Ascending aorta (tissue), 2 donors: ENCODE results near the gene EPB41L2. TPM values are rescaled to one million over a fixed set of nuclear protein-coding genes. Genes with fewer than 3 reads are reported as not detected.

ENCODE experiments used
- DNase-seq, 2 donors: peaks; one replicate each; pipeline ENCODE4 v3.0.0-alpha.2; 2019; ENCODE audit warnings: low spot score in 2 of 2
- H3K27ac ChIP-seq, 2 donors: fragments of 200-600 bp; sonication (generic); one replicate each; pipeline ENCODE4 v1.5.1; 2016 to 2017; ENCODE audit warnings: mild to moderate bottlenecking in 1 of 2
- H3K27me3 ChIP-seq: fragments of 200-600 bp; sonication (generic); one replicate; pipeline ENCODE4 v1.5.1; 2017
- H3K36me3 ChIP-seq, 2 donors: fragments of 200-600 bp; sonication (generic); one replicate each; pipeline ENCODE4 v1.5.1; 2016
- H3K4me1 ChIP-seq, 2 donors: fragments of 200-600 bp; sonication (generic); one replicate each; pipeline ENCODE4 v1.5.1; 2016 to 2017; ENCODE audit warnings: mild to moderate bottlenecking in 1 of 2
- H3K4me3 ChIP-seq, 2 donors: fragments of 200-600 bp; sonication (generic); one replicate each; pipeline ENCODE4 v1.5.1; 2016 to 2017; ENCODE audit warnings: mild to moderate bottlenecking in 1 of 2
- H3K9me3 ChIP-seq, 2 donors: fragments of 200-600 bp; sonication (generic); one replicate each; pipeline ENCODE4 v1.5.1; 2016
- intact Hi-C: fragments of 100-400 bp; cut with DNase I; formaldehyde crosslinking; loops from one replicate; pipeline ENCODE4 v1.15.1; 2023
- total RNA-seq: library from RNA; depleted of rRNA; stranded (reverse); fragments of >200 nt; gene quantifications from one replicate; pipeline ENCODE4 v1.1.0, GENCODE V29; 2016
- TF ChIP-seq, protein P1 (sequence below), 3 experiments: fragments of 200-600 bp in 2 of 3; fragments of 450-650 bp in 1 of 3; sonication (generic) in 2 of 3; IDR thresholded peaks; one replicate each; pipeline ENCODE4 v1.5.1; 2016 to 2019; ENCODE audit warnings: antibody characterized with exemption in 3 of 3, mild to moderate bottlenecking in 1 of 3, moderate library complexity in 1 of 3

Gene EPB41L2
- total RNA-seq, 1 donor from 2014 or later = 163 TPM

DNA sequence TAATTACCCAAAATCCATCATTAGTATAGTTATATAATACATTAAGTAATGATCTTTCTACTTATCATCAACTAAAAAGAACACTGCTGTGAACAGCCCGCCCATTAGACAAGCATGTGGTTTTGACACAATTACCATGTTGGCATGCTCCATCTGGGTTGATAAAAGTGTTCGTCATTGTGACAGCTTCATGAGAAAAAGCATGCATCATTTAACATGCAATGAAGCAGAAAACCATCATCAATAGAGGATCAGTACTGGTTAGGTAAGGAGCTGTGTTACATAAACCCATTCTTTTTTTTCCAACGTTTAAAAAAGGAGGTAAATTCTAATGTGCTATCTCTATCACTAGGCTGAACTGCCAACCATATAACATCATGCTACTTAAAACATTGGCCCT, 101.9 kb downstream of the EPB41L2 start:
- H3K27me3 ChIP-seq = no peaks in the 10 kb centered on the region
- H3K4me1 ChIP-seq = peaks cover 0 to 9% of the 10 kb centered on the region in 2 donors
- H3K9me3 ChIP-seq = no peaks in the 10 kb centered on the region
- intact Hi-C loops = no loop called here
- no peak overlapping the region for H3K4me3 ChIP-seq
- TF ChIP-seq, protein P1, sequence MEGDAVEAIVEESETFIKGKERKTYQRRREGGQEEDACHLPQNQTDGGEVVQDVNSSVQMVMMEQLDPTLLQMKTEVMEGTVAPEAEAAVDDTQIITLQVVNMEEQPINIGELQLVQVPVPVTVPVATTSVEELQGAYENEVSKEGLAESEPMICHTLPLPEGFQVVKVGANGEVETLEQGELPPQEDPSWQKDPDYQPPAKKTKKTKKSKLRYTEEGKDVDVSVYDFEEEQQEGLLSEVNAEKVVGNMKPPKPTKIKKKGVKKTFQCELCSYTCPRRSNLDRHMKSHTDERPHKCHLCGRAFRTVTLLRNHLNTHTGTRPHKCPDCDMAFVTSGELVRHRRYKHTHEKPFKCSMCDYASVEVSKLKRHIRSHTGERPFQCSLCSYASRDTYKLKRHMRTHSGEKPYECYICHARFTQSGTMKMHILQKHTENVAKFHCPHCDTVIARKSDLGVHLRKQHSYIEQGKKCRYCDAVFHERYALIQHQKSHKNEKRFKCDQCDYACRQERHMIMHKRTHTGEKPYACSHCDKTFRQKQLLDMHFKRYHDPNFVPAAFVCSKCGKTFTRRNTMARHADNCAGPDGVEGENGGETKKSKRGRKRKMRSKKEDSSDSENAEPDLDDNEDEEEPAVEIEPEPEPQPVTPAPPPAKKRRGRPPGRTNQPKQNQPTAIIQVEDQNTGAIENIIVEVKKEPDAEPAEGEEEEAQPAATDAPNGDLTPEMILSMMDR (IDR thresholded peaks at IDR 0.05) = no peak
- H3K36me3 ChIP-seq = no peaks in the 10 kb centered on the region
- no peak overlapping the region for H3K27ac ChIP-seq
- no peak for DNase-seq

DNA sequence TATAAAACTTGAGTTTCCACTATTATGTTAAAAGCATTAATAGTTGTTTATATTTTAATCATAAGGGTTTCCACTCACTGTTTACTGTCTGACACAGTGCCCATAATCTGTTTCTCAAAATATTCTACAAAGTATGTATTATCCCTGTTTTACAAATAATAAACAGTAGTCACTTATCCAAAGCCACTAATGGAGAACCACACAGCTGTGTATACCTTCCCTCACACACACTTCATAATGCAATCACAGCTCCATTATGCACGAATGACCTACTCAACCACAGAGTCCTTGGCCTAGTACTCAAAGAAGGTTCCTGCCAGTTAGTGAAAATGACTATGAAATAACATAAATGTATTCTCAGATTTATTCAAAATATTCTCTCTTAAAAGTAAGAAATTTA, 103.1 kb downstream of the EPB41L2 start:
- no peak for DNase-seq
- TF ChIP-seq, protein P1 (IDR thresholded peaks at IDR 0.05) = no peak
- Histone ChIP-seq H3K27ac (peak overlapping the region in 1 of 2 donors; percentile 20), H3K9me3 (no peaks in the 10 kb centered on the region), H3K4me3 (no peak overlapping the region), H3K27me3 (no peaks in the 10 kb centered on the region), H3K36me3 (peaks cover under 1 to 3% of the 10 kb centered on the region in 2 donors), H3K4me1 (peaks cover 0 to 4% of the 10 kb centered on the region in 2 donors)
- intact Hi-C loops = no loop called here

DNA sequence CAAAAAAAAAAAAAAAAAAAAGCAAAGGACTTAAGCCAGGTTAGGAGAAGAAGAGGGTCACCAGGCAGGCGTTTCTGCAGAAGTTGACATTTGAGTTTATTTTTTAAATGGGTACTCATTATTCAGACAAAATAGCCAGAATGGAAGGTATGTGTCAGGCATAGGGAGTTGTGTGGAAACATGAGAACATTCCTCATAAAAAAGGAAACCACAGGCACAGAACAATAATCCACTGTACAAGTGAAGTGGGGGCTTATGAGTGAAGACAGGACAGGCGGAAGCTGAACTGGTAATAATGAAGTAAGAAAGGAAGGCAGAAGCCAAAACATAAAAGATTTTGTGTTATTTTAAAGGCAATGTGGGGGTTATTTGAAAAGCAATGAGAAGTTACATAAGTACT, 104.6 kb downstream of the EPB41L2 start:
- H3K4me1 ChIP-seq = no peaks in the 10 kb centered on the region
- DNase-seq = no peak
- intact Hi-C loops = no loop called here
- peaks cover 4 to 6% of the 10 kb centered on the region in 2 donors for H3K36me3 ChIP-seq
- H3K9me3 ChIP-seq = no peaks in the 10 kb centered on the region
- no peaks in the 10 kb centered on the region for H3K27me3 ChIP-seq
- H3K27ac ChIP-seq = no peak overlapping the region
- H3K4me3 ChIP-seq = no peak overlapping the region
- TF ChIP-seq, protein P1 (IDR thresholded peaks at IDR 0.05) = no peak

DNA sequence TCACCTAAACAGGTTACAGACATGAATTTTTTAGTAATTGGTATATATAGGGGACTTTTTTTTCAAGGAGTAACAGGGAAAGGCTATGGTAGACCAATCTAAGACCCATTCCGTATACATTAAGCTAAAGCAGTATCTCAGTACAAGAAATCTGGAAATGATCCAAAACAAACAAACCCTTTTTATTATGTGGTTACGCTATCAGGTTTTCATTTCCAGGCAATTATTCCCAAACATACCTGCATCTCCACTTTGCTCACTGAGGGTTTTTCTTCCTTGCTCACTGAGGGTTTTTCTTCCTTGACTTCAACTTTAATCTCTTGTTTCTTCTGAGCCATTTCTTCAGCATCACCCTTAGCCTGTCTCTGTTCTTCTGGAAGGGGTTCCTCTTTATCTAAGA, 107.3 kb downstream of the EPB41L2 start:
- Histone ChIP-seq H3K27me3 (no peaks in the 10 kb centered on the region), H3K4me3 (no peak overlapping the region), H3K9me3 (no peaks in the 10 kb centered on the region), H3K27ac (no peak overlapping the region), H3K4me1 (no peaks in the 10 kb centered on the region), H3K36me3 (peaks cover 4 to 11% of the 10 kb centered on the region in 2 donors)
- TF ChIP-seq, protein P1 (IDR thresholded peaks at IDR 0.05) = no peak
- DNase-seq = no peak
- intact Hi-C loops = no loop called here

DNA sequence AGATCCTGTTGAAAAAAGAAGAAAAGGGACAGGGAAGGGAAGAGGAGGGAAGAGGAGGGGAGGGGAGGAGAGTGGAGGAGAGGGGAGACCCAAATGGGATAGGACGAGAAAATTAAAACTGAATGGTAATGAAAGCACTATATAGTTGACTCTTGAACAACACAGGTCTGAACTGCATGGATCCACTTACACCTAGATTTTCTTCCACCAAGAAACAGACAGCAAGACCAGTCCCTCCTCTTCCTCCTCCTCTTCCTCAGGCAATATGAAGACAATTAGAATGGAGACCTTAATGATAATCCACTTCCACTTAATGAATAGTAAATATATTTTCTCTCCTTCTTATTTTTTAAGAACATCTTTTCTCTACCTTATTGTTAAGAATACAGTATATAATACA, 113.5 kb downstream of the EPB41L2 start:
- no peaks in the 10 kb centered on the region for H3K27me3 ChIP-seq
- H3K4me3 ChIP-seq = no peak overlapping the region
- peaks cover 0 to 9% of the 10 kb centered on the region in 2 donors for H3K36me3 ChIP-seq
- TF ChIP-seq, protein P1 (IDR thresholded peaks at IDR 0.05) = no peak
- no peak for DNase-seq
- H3K27ac ChIP-seq = no peak overlapping the region
- H3K4me1 ChIP-seq = peaks cover 0 to 5% of the 10 kb centered on the region in 2 donors
- intact Hi-C loops = no loop called here
- H3K9me3 ChIP-seq = no peaks in the 10 kb centered on the region

DNA sequence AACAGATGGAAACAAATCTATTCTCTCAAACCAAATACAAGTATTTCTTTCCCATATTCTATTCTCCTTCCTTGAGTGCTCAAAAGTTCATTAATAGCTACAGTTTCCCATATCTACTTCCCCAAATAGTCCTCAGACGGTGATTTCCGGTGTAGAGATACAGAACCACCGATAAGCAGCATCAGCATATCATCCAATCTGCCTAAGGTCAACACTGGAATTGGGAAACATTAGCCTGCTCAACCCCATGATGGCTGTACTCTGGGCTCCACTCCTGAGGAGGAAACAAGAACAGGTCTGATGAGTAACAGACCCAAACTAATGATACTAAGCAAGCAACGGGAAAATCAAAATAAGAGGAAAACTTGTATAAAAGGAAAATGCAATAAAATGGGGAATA, 115.6 kb downstream of the EPB41L2 start:
- TF ChIP-seq, protein P1 (IDR thresholded peaks at IDR 0.05) = no peak
- Histone ChIP-seq H3K27ac (no peak overlapping the region), H3K4me3 (no peak overlapping the region), H3K4me1 (peaks cover 0 to 7% of the 10 kb centered on the region in 2 donors), H3K36me3 (no peaks in the 10 kb centered on the region), H3K9me3 (no peaks in the 10 kb centered on the region), H3K27me3 (no peaks in the 10 kb centered on the region)
- no peak for DNase-seq
- intact Hi-C loops = no loop called here
